NT2/D1 (cell line): ENCODE data around the gene TMEM269.
A peak's percentile ranks its signal among the peaks of the same experiment; 100 is the strongest.

Experiments used
- DNase-seq: peaks from one replicate; pipeline ENCODE4 v3.0.0-alpha.2; 2011; ENCODE audit warnings: low read depth, low spot score
- H3K27me3 ChIP-seq: 2 replicates; pipeline ENCODE4 v1.6.0; 2011; ENCODE audit warnings: mild to moderate bottlenecking; ENCODE audit not compliant: insufficient read length, insufficient read depth
- H3K36me3 ChIP-seq: 2 replicates; pipeline ENCODE4 v1.6.1; 2011; ENCODE audit warnings: mild to moderate bottlenecking, low read length, mixed read lengths; ENCODE audit not compliant: insufficient read depth, insufficient read length
- H3K4me1 ChIP-seq: 2 replicates; pipeline ENCODE4 v1.5.1; 2011; ENCODE audit not compliant: insufficient read depth, insufficient read length
- H3K4me3 ChIP-seq: 2 replicates; pipeline ENCODE4 v1.5.1; 2011; ENCODE audit warnings: low read depth; ENCODE audit not compliant: insufficient read length
- H3K9ac ChIP-seq: 2 replicates; pipeline ENCODE4 v1.6.0; 2011; ENCODE audit warnings: low read depth; ENCODE audit not compliant: insufficient read length
- H3K9me3 ChIP-seq: 2 replicates; pipeline ENCODE4 v1.5.1; 2011; ENCODE audit warnings: mild to moderate bottlenecking, low read length; ENCODE audit not compliant: insufficient read depth
- SUZ12 ChIP-seq: IDR thresholded peaks from 2 replicates; pipeline ENCODE4 v1.6.1; 2011; ENCODE audit not compliant: insufficient read length, insufficient read depth; ENCODE audit errors: extremely low read depth
- YY1 ChIP-seq: IDR thresholded peaks from 2 replicates; pipeline ENCODE4 v1.6.1; 2011; ENCODE audit not compliant: insufficient read length, insufficient read depth
- ZNF274 ChIP-seq: IDR thresholded peaks from 2 replicates; pipeline ENCODE4 v1.6.1; 2011; ENCODE audit warnings: mild to moderate bottlenecking, low read depth, low read length

Gene TMEM269

GRCh38 chr1:42759114-42759513 lies 25.7 kb upstream of the TMEM269 start:
- Histone ChIP-seq H3K36me3 (peaks cover 85% of the 10 kb centered on the region), H3K4me3 (no peak overlapping the region), H3K9ac (no peak overlapping the region), H3K27me3 (no peaks in the 10 kb centered on the region), H3K4me1 (peaks cover 8% of the 10 kb centered on the region), H3K9me3 (no peaks in the 10 kb centered on the region)
- TF ChIP-seq ZNF274: no peak
- no peak for TF ChIP-seq SUZ12
- no peak for TF ChIP-seq YY1
- no peak for DNase-seq

- peaks cover 10% of the 10 kb centered on the region for H3K4me1 ChIP-seq
- H3K27me3 ChIP-seq: no peaks in the 10 kb centered on the region
- no peaks in the 10 kb centered on the region for H3K9me3 ChIP-seq
- H3K9ac ChIP-seq: no peak overlapping the region
- peaks cover 60% of the 10 kb centered on the region for H3K36me3 ChIP-seq
- DNase-seq: no peak
- no peak overlapping the region for H3K4me3 ChIP-seq
- no peak for TF ChIP-seq ZNF274
- TF ChIP-seq YY1: no peak
- no peak for TF ChIP-seq SUZ12
Observed at GRCh38 chr1:42761567-42761966, 23.2 kb upstream of the TMEM269 start.

- Histone ChIP-seq H3K9ac (no peak overlapping the region), H3K4me3 (no peak overlapping the region), H3K27me3 (no peaks in the 10 kb centered on the region), H3K36me3 (peaks cover 53% of the 10 kb centered on the region), H3K9me3 (no peaks in the 10 kb centered on the region), H3K4me1 (peaks cover 9% of the 10 kb centered on the region)
- no peak for DNase-seq
- no peak for TF ChIP-seq YY1
- TF ChIP-seq SUZ12: no peak
- no peak for TF ChIP-seq ZNF274
Observed at GRCh38 chr1:42762269-42762668, 22.5 kb upstream of the TMEM269 start.

- H3K9me3 ChIP-seq: no peaks in the 10 kb centered on the region
- peak overlapping the region; percentile 100 for H3K4me3 ChIP-seq
- peaks cover 34% of the 10 kb centered on the region for H3K36me3 ChIP-seq
- no peaks in the 10 kb centered on the region for H3K27me3 ChIP-seq
- DNase-seq: no peak
- peaks cover 5% of the 10 kb centered on the region for H3K4me1 ChIP-seq
- TF ChIP-seq ZNF274 (no peak), YY1 (no peak), SUZ12 (no peak)
- H3K9ac ChIP-seq: peak overlapping the region; percentile 99
Observed at GRCh38 chr1:42765269-42765668, 19.5 kb upstream of the TMEM269 start.

- H3K4me1 ChIP-seq: peaks cover 5% of the 10 kb centered on the region
- TF ChIP-seq ZNF274 (no peak), YY1 (no peak), SUZ12 (no peak)
- peaks cover 34% of the 10 kb centered on the region for H3K36me3 ChIP-seq
- peak overlapping the region; percentile 100 for H3K4me3 ChIP-seq
- H3K27me3 ChIP-seq: no peaks in the 10 kb centered on the region
- DNase-seq: peak; percentile 60
- H3K9me3 ChIP-seq: no peaks in the 10 kb centered on the region
- peak overlapping the region; percentile 99 for H3K9ac ChIP-seq
Observed at GRCh38 chr1:42765832-42766740, 18.7 kb upstream of the TMEM269 start.

- peak within 1 kb of the TSS; percentile 99 for H3K9ac ChIP-seq
- peaks cover 29% of the 10 kb centered on the region for H3K36me3 ChIP-seq
- H3K9me3 ChIP-seq: no peaks in the 10 kb centered on the region
- DNase-seq: peak; percentile 100
- H3K27me3 ChIP-seq: no peaks in the 10 kb centered on the region
- peaks cover 5% of the 10 kb centered on the region for H3K4me1 ChIP-seq
- H3K4me3 ChIP-seq: peak within 1 kb of the TSS; percentile 100
- TF ChIP-seq SUZ12 (no peak), ZNF274 (no peak), YY1 (peak; percentile 55)
Observed at GRCh38 chr1:42766741-42767509, 17.9 kb upstream of the TMEM269 start, which contains the start of the genes C1orf50 and P3H1. C1orf50 (plus strand) TSS chr1:42767249; CDS start chr1:42767312, 63 bp downstream. P3H1 (minus strand) TSS chr1:42767028; CDS start chr1:42766971, 57 bp downstream.

- Histone ChIP-seq H3K27me3 (no peaks in the 10 kb centered on the region), H3K36me3 (peaks cover 28% of the 10 kb centered on the region), H3K4me3 (peak overlapping the region; percentile 100), H3K4me1 (peaks cover 2% of the 10 kb centered on the region), H3K9ac (peak overlapping the region; percentile 97), H3K9me3 (no peaks in the 10 kb centered on the region)
- TF ChIP-seq SUZ12 (no peak), ZNF274 (no peak), YY1 (no peak)
- DNase-seq: no peak
Observed at GRCh38 chr1:42767510-42768000, 17.2 kb upstream of the TMEM269 start.
